Measurements from ENCODE around the gene SLC8A2. TPM values are rescaled to one million over a fixed set of nuclear protein-coding genes. Genes with fewer than 3 reads are reported as not detected.

The SLC8A2 gene
- total and polyA plus RNA-seq, 2 donors (not counting 1 experiment from before 2014, with no cell fraction given): 0.07 TPM; not detected in 1

GRCh38 chr19:47508721-47509120 lies 37.0 kb upstream of the SLC8A2 start:
- Histone ChIP-seq H3K36me3 (replicated peaks in 1 of 2; ENCODE audit: control extremely low read depth in 1 of 2, control insufficient read depth in 1 of 2, extremely low read depth in 1 of 2, insufficient read depth in 2 of 2, low read length in 1 of 2) (peaks cover 0 to 21% of the 10 kb centered on the region in 2 experiments), H2AFZ (ENCODE audit: insufficient read depth, low read depth, low read length, poor library complexity, severe bottlenecking) (no peak overlapping the region), H3K9me3 (ENCODE audit: control extremely low read depth in 1 of 3, control insufficient read depth in 2 of 3, insufficient read depth in 1 of 3, low read length in 2 of 3) (no peaks in the 10 kb centered on the region), H3K4me2 (replicated peaks; ENCODE audit: low read depth, low read length, poor library complexity, severe bottlenecking) (no peak overlapping the region), H3K79me2 (ENCODE audit: control insufficient read depth, insufficient read depth, low read length) (peaks cover 82% of the 10 kb centered on the region), H3K4me1 (ENCODE audit: control insufficient read depth in 2 of 2, insufficient read depth in 2 of 2, low read length in 2 of 2) (peaks cover 16 to 17% of the 10 kb centered on the region in 2 donors), H3K9ac (ENCODE audit: low read length) (no peak overlapping the region), H4K20me1 (ENCODE audit: control insufficient read depth, insufficient read depth, low read length, poor library complexity, severe bottlenecking) (peaks cover 98% of the 10 kb centered on the region), H3K27me3 (replicated peaks in 1 of 4; ENCODE audit: control extremely low read depth in 1 of 4, control insufficient read depth in 3 of 4, insufficient read depth in 4 of 4, low read length in 3 of 4) (no peaks in the 10 kb centered on the region), H3K27ac (ENCODE audit: low read length in 2 of 2) (no peak overlapping the region), H3K4me3 (ENCODE audit: control extremely low read depth in 1 of 5, extremely low read depth in 1 of 5, insufficient read depth in 1 of 5, low read depth in 2 of 5, low read length in 4 of 5) (no peak overlapping the region)
- intact Hi-C loops (cut with micrococcal nuclease): no loop called here
- DNase-seq (no peak), ATAC-seq (ENCODE audit: low read depth) (no peak)
- TF ChIP-seq EZH2 (IDR thresholded peaks at IDR 0.05; ENCODE audit: borderline replicate concordance, insufficient read depth, low read depth, low read length, poor library complexity, severe bottlenecking) (no peak), CTCF (IDR thresholded peaks at IDR 0.05) (no peak)
- peaks cover 34% of the 10 kb centered on the region for H3K4me1 Mint-ChIP-seq
- ChIA-PET POLR2A (no interaction called here), CTCF (no interaction called here)
- no peaks in the 10 kb centered on the region for H3K27me3 Mint-ChIP-seq
- no peaks in the 10 kb centered on the region for H3K9me3 Mint-ChIP-seq (ENCODE audit: insufficient read depth)
- H3K4me3 Mint-ChIP-seq: no peak overlapping the region
- no peak overlapping the region for H3K27ac Mint-ChIP-seq
- 95% methylated on average over 4 of the region's 5 CpGs for WGBS (ENCODE audit: insufficient coverage)

DNA sequence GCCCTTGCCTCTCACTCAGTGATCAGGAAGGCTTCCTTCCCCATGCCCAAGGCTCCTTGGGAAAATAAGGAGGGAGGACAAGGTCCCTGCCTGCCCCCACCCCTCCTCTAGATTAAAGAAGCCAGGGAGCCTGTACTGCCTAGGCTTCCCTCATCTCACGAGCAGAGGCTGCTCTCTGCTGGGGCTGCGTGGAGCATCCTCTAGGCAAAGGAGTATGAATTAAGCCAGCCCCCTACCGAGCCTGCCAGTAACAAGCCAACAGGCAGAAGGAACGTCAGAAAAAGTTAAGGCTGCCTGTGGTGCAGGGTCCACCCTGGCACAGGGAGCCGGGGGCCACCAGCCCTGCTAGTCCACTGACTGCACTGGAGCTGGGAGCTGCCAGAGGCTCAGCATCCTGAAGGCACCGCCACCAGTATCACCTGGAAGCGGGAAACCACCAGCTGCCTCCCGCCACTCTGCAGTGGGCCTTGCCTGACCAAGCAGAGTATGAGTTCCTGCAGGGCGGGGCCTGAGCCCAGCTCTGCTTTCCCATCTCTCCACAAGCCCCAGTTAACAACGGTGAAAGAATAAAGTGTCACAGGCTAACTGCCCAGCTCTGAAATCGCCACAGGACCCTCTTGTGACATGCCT lies 36.3 kb upstream of the SLC8A2 start:
- CTCF ChIA-PET: no interaction called here
- Histone ChIP-seq H3K4me2 (replicated peaks; ENCODE audit: low read depth, low read length, poor library complexity, severe bottlenecking) (no peak overlapping the region), H3K36me3 (replicated peaks in 1 of 2; ENCODE audit: control extremely low read depth in 1 of 2, control insufficient read depth in 1 of 2, extremely low read depth in 1 of 2, insufficient read depth in 2 of 2, low read length in 1 of 2) (peaks cover 0 to 28% of the 10 kb centered on the region in 2 experiments), H3K9ac (ENCODE audit: low read length) (no peak overlapping the region), H3K9me3 (ENCODE audit: control extremely low read depth in 1 of 3, control insufficient read depth in 2 of 3, insufficient read depth in 1 of 3, low read length in 2 of 3) (no peaks in the 10 kb centered on the region), H3K27me3 (replicated peaks in 1 of 4; ENCODE audit: control extremely low read depth in 1 of 4, control insufficient read depth in 3 of 4, insufficient read depth in 4 of 4, low read length in 3 of 4) (no peaks in the 10 kb centered on the region), H3K4me3 (ENCODE audit: control extremely low read depth in 1 of 5, extremely low read depth in 1 of 5, insufficient read depth in 1 of 5, low read depth in 2 of 5, low read length in 4 of 5) (no peak overlapping the region), H2AFZ (ENCODE audit: insufficient read depth, low read depth, low read length, poor library complexity, severe bottlenecking) (no peak overlapping the region), H3K4me1 (ENCODE audit: control insufficient read depth in 2 of 2, insufficient read depth in 2 of 2, low read length in 2 of 2) (peaks cover 9 to 10% of the 10 kb centered on the region in 2 donors), H3K27ac (ENCODE audit: low read length in 2 of 2) (no peak overlapping the region), H4K20me1 (ENCODE audit: control insufficient read depth, insufficient read depth, low read length, poor library complexity, severe bottlenecking) (peaks cover 98% of the 10 kb centered on the region), H3K79me2 (ENCODE audit: control insufficient read depth, insufficient read depth, low read length) (peaks cover 75% of the 10 kb centered on the region)
- no peak for ATAC-seq (ENCODE audit: low read depth)
- intact Hi-C loops (cut with micrococcal nuclease): no loop called here
- Mint-ChIP-seq H3K27me3 (no peaks in the 10 kb centered on the region), H3K27ac (no peak overlapping the region), H3K4me1 (peaks cover 28% of the 10 kb centered on the region), H3K4me3 (no peak overlapping the region), H3K9me3 (ENCODE audit: insufficient read depth) (no peaks in the 10 kb centered on the region)
- POLR2A ChIA-PET: no interaction called here
- WGBS (ENCODE audit: insufficient coverage): 85% methylated on average over 11 of the region's 11 CpGs
- TF ChIP-seq EZH2 (IDR thresholded peaks at IDR 0.05; ENCODE audit: borderline replicate concordance, insufficient read depth, low read depth, low read length, poor library complexity, severe bottlenecking): no peak
- TF ChIP-seq CTCF (IDR thresholded peaks at IDR 0.05): no peak
- no peak for DNase-seq
